Chondrocyte (in vitro differentiated cells): Measurements from ENCODE around the gene KRTAP5-10. TPM values are rescaled to one million over a fixed set of nuclear protein-coding genes. Genes with fewer than 3 reads are reported as not detected.
"Not testable (repeated sequence)": the region's sequence is repeated elsewhere in the genome, so short reads cannot be mapped to it uniquely, and the experiment has no call there.

Experiments used
- DNase-seq: peaks from one replicate; pipeline ENCODE4 v3.0.0; 2021; ENCODE audit warnings: mixed read lengths, low spot score
- H3K27ac Mint-ChIP-seq: one replicate; pipeline ENCODE4 v1.8.0; 2021; ENCODE audit warnings: mild to moderate bottlenecking, moderate library complexity, mixed read lengths; ENCODE audit not compliant: unreplicated experiment
- H3K27me3 Mint-ChIP-seq: 2 replicates; pipeline ENCODE4 v1.8.0; 2021; ENCODE audit warnings: low read depth, mixed read lengths
- H3K36me3 Mint-ChIP-seq: 2 replicates; pipeline ENCODE4 v1.8.0; 2021; ENCODE audit warnings: low read depth, mixed read lengths
- H3K4me1 Mint-ChIP-seq: 2 replicates; pipeline ENCODE4 v1.8.0; 2021; ENCODE audit warnings: low read depth, mild to moderate bottlenecking, mixed read lengths
- H3K4me3 Mint-ChIP-seq: one replicate; pipeline ENCODE4 v1.8.0; 2021; ENCODE audit warnings: mild to moderate bottlenecking, moderate library complexity, mixed read lengths; ENCODE audit not compliant: unreplicated experiment
- H3K9me3 Mint-ChIP-seq: 2 replicates; pipeline ENCODE4 v1.8.0; 2021; ENCODE audit warnings: low read depth, mixed read lengths
- total RNA-seq: library from RNA; stranded (reverse); gene quantifications from 3 replicates; pipeline ENCODE4 v1.2.1, GENCODE V29; 2021

KRTAP5-10 gene
- total RNA-seq, 1 donor from 2014 or later = not detected

DNA sequence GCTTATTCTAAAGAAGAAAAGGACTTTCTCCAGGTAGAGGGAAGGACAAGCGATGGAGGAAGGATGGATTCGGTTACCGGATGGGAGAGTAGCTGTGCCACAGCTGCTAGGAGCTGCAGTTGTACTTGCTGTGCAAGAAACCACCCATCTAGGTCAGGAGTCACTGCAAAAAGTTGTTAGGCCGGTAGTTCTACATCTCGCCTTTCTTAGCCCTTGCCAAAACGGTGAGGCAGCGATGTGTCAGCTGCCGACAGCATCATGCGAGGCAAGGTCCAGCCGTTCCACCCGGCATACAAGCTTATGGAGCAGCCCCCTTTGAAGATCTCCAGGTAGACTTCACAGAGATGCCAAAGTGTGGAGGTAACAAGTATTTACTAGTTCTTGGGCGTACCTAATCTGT is 49.6 kb downstream of the KRTAP5-10 start:
- not testable (repeated sequence) for H3K4me1 Mint-ChIP-seq, H3K9me3 Mint-ChIP-seq, H3K27ac Mint-ChIP-seq, DNase-seq, H3K4me3 Mint-ChIP-seq, H3K36me3 Mint-ChIP-seq
- peaks cover 53% of the 10 kb centered on the region for H3K27me3 Mint-ChIP-seq

Other genes starting within 250 kb of the KRTAP5-10 start
- 44.4 to 58.7 TPM (median 57.5 TPM) in 3 replicates for gene DHCR7, start 117.2 kb upstream of the KRTAP5-10 start, total RNA-seq
- gene NADSYN1, start 112.4 kb upstream of the KRTAP5-10 start, total RNA-seq = 38.8 to 47.5 TPM (median 41.4 TPM) in 3 replicates
- gene KRTAP5-7, start 38.3 kb upstream of the KRTAP5-10 start, total RNA-seq = not detected in 3 replicates
- not detected in 3 replicates for gene KRTAP5-8, start 27.5 kb upstream of the KRTAP5-10 start, total RNA-seq
- gene KRTAP5-9, start 17.1 kb upstream of the KRTAP5-10 start, total RNA-seq = 0.20 to 0.36 TPM in 2 of 3 replicates, not detected in the other
- gene KRTAP5-11, start 17.3 kb downstream of the KRTAP5-10 start, total RNA-seq = not detected in 3 replicates